Panc1 (cell line): ENCODE results near the gene CIITA.

ENCODE experiments used
- CTCF ChIP-seq: fragments of 450-650 bp; IDR thresholded peaks from 2 replicates; pipeline ENCODE4 v1.5.1; 2017; ENCODE audit warnings: mild to moderate bottlenecking
- POLR2AphosphoS5 ChIP-seq: IDR thresholded peaks from 2 replicates; pipeline ENCODE4 v1.6.1; 2012; ENCODE audit warnings: mild to moderate bottlenecking, low read depth, low read length, moderate library complexity

DNA sequence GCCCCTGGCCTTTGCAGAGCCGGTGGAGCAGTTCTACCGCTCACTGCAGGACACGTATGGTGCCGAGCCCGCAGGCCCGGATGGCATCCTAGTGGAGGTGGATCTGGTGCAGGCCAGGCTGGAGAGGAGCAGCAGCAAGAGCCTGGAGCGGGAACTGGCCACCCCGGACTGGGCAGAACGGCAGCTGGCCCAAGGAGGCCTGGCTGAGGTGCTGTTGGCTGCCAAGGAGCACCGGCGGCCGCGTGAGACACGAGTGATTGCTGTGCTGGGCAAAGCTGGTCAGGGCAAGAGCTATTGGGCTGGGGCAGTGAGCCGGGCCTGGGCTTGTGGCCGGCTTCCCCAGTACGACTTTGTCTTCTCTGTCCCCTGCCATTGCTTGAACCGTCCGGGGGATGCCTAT, 29.5 kb downstream of the CIITA start:
- TF ChIP-seq CTCF: no peak
- TF ChIP-seq POLR2AphosphoS5: no peak
